GM19372 (cell line): ENCODE results near the gene PSMG2.
"Not testable (repeated sequence)": the region's sequence is repeated elsewhere in the genome, so short reads cannot be mapped to it uniquely, and the experiment has no call there.

Experiments
- ATAC-seq: cut with Tn5 transposase; IDR thresholded peaks from one replicate; pipeline ENCODE4 v1.9.1; 2021; ENCODE audit warnings: mild to moderate bottlenecking, low read depth, moderate library complexity; ENCODE audit not compliant: unreplicated experiment

PSMG2 gene

DNA sequence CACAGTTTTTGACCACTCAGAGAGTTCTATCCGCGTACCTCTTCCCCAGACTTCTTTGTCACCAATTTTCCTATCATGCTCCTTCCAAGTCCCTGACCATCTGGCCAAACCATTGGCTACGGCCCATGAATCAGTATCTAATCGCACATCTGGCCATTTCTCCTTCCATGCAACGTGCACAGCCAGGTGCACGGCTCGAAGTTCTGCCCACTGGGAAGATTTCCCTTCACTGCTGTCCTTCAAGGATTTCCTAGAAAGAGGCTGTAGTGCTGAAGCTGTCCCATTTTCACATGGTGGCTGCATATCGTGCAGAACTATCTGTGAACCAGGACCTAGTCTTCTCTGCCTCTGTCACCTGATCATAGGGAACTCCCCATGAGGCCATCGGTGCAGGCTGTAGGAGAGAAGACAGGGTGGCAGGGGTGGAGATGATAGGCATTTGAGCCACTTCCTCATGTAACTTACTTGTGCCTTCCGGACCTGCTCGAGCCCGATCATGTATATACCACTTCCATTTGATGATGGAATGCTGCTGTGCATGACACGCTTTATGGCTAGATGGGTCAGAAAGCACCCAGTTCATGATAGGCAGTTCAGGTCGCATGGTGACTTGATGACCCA, 53.9 kb downstream of the PSMG2 start:
- ATAC-seq: not testable (repeated sequence)

- not testable (repeated sequence) for ATAC-seq
These were observed 55.7 kb downstream of the PSMG2 start for GRCh38 chr18:12758566-12758965.

GRCh38 chr18:12765126-12765525, 62.3 kb downstream of the PSMG2 start:
- ATAC-seq: no peak

DNA sequence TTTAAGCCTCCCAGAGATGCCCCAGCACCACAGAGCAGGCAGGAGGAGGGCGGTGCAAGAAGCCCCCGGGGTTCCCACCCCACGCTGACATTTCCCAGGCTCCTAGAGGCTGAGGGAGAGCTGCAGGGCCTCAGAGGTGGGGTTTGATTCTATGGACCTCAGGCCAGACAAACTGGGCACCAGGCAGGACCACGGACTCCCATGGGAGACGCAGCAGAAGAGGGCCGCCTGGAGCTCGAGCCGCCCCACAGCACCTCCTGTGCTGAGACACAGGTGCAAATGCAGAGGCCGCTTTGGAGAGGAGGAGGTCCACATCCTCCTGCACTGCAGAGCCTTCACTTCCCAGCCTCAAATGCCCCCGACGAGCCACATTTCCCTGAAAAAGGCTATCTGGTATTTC, 62.7 kb downstream of the PSMG2 start:
- no peak for ATAC-seq

DNA sequence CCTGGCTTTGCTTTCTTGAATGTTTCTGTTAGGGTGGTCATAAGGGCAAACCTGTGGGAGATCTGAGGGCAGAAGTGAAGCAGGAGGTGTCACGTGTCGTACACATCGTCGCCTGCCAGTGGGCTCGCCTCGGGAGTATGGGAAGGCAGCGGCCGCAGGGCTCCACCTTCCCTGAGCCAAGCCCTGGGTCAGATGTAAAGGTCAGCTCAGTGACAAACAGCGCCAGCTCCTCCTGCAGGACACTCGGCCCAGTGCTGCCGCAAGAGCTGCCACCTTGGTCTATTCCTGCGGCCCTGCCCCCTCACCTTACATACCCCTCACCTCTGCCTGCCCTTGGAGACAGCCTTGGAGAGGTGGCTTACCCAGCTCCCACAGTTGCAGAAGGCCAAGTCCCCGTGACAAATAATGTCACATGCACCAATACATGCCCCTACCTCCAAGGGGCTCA, 64.2 kb downstream of the PSMG2 start:
- no peak for ATAC-seq

- ATAC-seq: no peak
These were observed 64.8 kb downstream of the PSMG2 start for GRCh38 chr18:12767580-12768155.

DNA sequence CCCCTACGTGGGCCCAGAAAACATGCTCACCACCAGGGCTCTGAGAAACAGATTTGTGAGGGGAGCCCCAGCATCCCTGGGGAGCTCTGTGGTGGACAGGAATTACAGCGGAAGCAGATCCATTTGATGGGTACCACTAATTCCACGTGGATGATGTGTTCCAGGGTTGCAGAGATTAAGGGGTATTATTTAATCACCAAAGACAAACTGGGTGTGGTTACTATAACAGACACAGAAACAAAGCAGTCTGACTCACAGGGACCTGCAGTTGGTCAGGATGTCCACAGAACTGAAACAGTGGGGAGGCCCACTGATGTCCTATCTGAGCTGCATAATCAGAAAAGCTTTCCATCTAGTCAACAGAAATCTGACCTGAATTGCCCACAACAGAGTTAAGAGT, 65.8 kb downstream of the PSMG2 start:
- no peak for ATAC-seq

GRCh38 chr18:12769136-12769535, 66.3 kb downstream of the PSMG2 start:
- no peak for ATAC-seq

DNA sequence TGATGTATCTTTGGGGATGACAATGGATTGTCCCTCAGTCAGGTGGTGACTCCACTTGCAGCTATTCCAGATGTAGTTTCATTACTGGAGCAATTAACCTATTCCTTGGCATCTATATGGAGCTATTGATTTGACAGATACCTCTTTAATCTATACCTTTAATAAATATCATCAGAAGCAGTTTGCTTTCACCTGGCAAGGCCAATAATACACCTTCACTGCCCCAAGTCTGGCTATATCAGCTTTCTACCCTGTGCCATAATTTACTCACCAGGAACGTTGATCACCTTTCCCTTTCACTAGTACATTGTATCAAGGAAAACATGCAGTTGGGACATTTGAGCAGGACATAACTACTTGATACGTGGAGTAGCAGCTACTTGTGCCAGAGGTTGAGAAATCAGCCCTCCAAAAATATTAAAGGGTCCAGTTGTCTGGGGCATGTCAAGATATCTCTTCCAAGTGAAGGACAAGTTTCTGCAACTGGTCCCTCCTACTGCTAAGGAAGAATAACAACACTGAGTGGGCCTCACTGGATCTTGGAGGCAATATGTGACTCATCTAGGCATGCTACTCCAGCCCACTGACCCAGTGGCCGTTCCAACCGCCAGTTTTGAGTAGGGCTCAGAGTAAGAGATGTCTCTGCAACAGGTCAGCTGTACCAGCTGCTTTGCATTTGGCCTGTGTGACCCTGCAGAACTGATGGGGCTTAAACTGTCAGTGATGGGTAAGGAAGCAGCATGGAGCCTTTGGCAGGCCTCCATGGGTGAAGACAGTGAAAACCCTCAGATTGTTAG, 67.0 kb downstream of the PSMG2 start:
- no peak for ATAC-seq

- no peak for ATAC-seq
These were observed 67.8 kb downstream of the PSMG2 start for GRCh38 chr18:12770469-12771219.

GRCh38 chr18:12772111-12772510, 69.3 kb downstream of the PSMG2 start:
- ATAC-seq: no peak

DNA sequence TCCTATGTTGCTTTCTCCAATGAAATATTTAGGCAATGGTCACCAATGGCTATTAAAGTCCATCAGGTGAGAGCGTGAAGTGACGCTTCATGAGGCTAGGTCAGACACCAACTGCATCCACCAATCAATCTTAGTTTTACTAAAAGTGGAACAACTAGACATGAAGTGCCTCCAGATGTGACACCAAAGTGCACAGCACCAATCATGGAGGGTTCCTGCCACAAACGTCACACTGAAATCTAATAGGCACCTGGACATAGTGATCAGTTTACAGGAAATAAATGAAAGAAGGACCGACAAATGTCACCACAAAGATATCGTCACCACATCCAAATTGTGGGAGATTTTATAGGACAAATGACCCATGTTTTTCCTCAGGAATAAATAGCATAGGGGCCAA, 70.5 kb downstream of the PSMG2 start:
- ATAC-seq: no peak

GRCh38 chr18:12774982-12775381, 72.1 kb downstream of the PSMG2 start:
- ATAC-seq: no peak
